ENCODE results near the gene C6orf52. TPM values are rescaled to one million over a fixed set of nuclear protein-coding genes. Genes with fewer than 3 reads are reported as not detected.

C6orf52 gene
- polyA plus RNA-seq, 1 of the 3 experiments (the other 2 are of a cell fraction) = 1.4 TPM

DNA sequence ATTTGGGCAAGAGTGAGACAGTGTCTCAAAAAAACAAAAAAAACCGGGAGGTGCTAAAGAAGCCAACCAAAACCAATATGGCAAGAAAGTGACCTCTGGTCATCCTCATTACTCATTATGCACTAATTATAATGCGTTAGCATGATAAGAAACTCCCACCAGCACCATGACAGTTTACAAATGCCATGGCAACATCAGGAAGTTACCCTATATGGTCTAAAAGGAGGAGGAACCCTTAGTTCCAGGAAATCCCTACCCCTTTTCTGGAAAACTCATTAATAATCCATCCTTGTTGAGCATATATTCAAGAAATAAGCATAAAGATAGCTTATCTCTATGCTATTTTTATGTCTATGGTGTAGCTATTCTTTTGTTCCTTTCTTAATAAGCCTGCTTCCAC, 31.7 kb downstream of the C6orf52 start:
- H3K4me2 ChIP-seq = no peak overlapping the region
- ChIA-PET POLR2A (no interaction called here), CTCF (no interaction called here)
- no peaks in the 10 kb centered on the region for H3K79me2 ChIP-seq (ENCODE audit: insufficient read depth)
- no peaks in the 10 kb centered on the region for H4K20me1 ChIP-seq (ENCODE audit: insufficient read depth)
- no peaks in the 10 kb centered on the region for H3K36me3 ChIP-seq (replicated peaks in 1 of 2; ENCODE audit: control insufficient read depth in 1 of 2, insufficient read depth in 2 of 2, low read length in 1 of 2)
- no peak overlapping the region for H3K9ac ChIP-seq
- peaks cover 0 to 4% of the 10 kb centered on the region in 2 experiments; a peak in 1 of 4 replicates for H3K4me1 ChIP-seq (ENCODE audit: control insufficient read depth in 1 of 2, insufficient read depth in 2 of 2, low read depth in 1 of 2, low read length in 1 of 2)
- H2AFZ ChIP-seq (ENCODE audit: low read depth) = no peak overlapping the region
- H3K9me3 ChIP-seq = no peaks in the 10 kb centered on the region
- DNase-seq = no peak
- H3F3A ChIP-seq (replicated peaks; ENCODE audit: insufficient read depth) = no peaks in the 10 kb centered on the region
- TF ChIP-seq TEAD4 (IDR thresholded peaks at IDR 0.05; ENCODE audit: borderline replicate concordance, insufficient read depth) = no peak
- TF ChIP-seq FOSL2 (IDR thresholded peaks at IDR 0.05; ENCODE audit: borderline replicate concordance, low read depth) = no peak
- TF ChIP-seq MXI1 (IDR thresholded peaks at IDR 0.05; ENCODE audit: low read depth, low read length) = no peak
- no peak for TF ChIP-seq REST (IDR thresholded peaks at IDR 0.05; ENCODE audit: low read depth, low read length)
- TF ChIP-seq TCF12 (IDR thresholded peaks at IDR 0.05) = no peak
- no peak for TF ChIP-seq RAD21 (IDR thresholded peaks at IDR 0.05; ENCODE audit: low read length)
- no peak for TF ChIP-seq MEF2A (IDR thresholded peaks at IDR 0.05; ENCODE audit: borderline replicate concordance, low read depth)
- TF ChIP-seq, protein P1, sequence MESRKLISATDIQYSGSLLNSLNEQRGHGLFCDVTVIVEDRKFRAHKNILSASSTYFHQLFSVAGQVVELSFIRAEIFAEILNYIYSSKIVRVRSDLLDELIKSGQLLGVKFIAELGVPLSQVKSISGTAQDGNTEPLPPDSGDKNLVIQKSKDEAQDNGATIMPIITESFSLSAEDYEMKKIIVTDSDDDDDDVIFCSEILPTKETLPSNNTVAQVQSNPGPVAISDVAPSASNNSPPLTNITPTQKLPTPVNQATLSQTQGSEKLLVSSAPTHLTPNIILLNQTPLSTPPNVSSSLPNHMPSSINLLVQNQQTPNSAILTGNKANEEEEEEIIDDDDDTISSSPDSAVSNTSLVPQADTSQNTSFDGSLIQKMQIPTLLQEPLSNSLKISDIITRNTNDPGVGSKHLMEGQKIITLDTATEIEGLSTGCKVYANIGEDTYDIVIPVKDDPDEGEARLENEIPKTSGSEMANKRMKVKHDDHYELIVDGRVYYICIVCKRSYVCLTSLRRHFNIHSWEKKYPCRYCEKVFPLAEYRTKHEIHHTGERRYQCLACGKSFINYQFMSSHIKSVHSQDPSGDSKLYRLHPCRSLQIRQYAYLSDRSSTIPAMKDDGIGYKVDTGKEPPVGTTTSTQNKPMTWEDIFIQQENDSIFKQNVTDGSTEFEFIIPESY (IDR thresholded peaks at IDR 0.05; ENCODE audit: borderline replicate concordance, low read depth) = no peak
- TF ChIP-seq, protein P2, sequence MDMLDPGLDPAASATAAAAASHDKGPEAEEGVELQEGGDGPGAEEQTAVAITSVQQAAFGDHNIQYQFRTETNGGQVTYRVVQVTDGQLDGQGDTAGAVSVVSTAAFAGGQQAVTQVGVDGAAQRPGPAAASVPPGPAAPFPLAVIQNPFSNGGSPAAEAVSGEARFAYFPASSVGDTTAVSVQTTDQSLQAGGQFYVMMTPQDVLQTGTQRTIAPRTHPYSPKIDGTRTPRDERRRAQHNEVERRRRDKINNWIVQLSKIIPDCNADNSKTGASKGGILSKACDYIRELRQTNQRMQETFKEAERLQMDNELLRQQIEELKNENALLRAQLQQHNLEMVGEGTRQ (IDR thresholded peaks at IDR 0.05; ENCODE audit: borderline replicate concordance, low read depth, low read length) = no peak
- no peak overlapping the region for H3K27ac ChIP-seq (ENCODE audit: low read depth in 2 of 2, low read length in 1 of 2)
- H3K4me3 ChIP-seq (ENCODE audit: low read depth in 2 of 2, low read length in 1 of 2) = no peak overlapping the region
- H3K27me3 ChIP-seq (ENCODE audit: insufficient read depth) = no peaks in the 10 kb centered on the region
- H3K9me2 ChIP-seq = no peaks in the 10 kb centered on the region
- 52% methylated on average over 2 of the region's 2 CpGs for WGBS (ENCODE audit: low lambda C conversion rate)

- no peaks in the 10 kb centered on the region for H3K9me2 ChIP-seq
- no peaks in the 10 kb centered on the region for H3F3A ChIP-seq (replicated peaks; ENCODE audit: insufficient read depth)
- H3K36me3 ChIP-seq (replicated peaks in 1 of 2; ENCODE audit: control insufficient read depth in 1 of 2, insufficient read depth in 2 of 2, low read length in 1 of 2) = no peaks in the 10 kb centered on the region
- DNase-seq = no peak
- H2AFZ ChIP-seq (ENCODE audit: low read depth) = no peak overlapping the region
- H3K4me2 ChIP-seq = no peak overlapping the region
- H3K9me3 ChIP-seq = no peaks in the 10 kb centered on the region
- CTCF ChIA-PET = no interaction called here
- H3K4me3 ChIP-seq (ENCODE audit: low read depth in 2 of 2, low read length in 1 of 2) = no peak overlapping the region
- no peaks in the 10 kb centered on the region for H3K79me2 ChIP-seq (ENCODE audit: insufficient read depth)
- H4K20me1 ChIP-seq (ENCODE audit: insufficient read depth) = no peaks in the 10 kb centered on the region
- no peak overlapping the region for H3K9ac ChIP-seq
- H3K4me1 ChIP-seq (ENCODE audit: control insufficient read depth in 1 of 2, insufficient read depth in 2 of 2, low read depth in 1 of 2, low read length in 1 of 2) = peaks cover 0 to 4% of the 10 kb centered on the region in 2 experiments; a peak in 1 of 4 replicates
- WGBS (ENCODE audit: low lambda C conversion rate) = 83% methylated on average over 8 of the region's 8 CpGs
- POLR2A ChIA-PET = interaction anchor here (1.0 kb wide), 1 partner anchor 58 kb away, joined by 3 read pairs; no protein-coding TSS in a partner anchor
- H3K27me3 ChIP-seq (ENCODE audit: insufficient read depth) = no peaks in the 10 kb centered on the region
- H3K27ac ChIP-seq (ENCODE audit: low read depth in 2 of 2, low read length in 1 of 2) = no peak overlapping the region
- TF ChIP-seq GATA2 (CRISPR knock-in tag; IDR thresholded peaks at IDR 0.05) (no peak), TAF1 (IDR thresholded peaks at IDR 0.05; ENCODE audit: borderline replicate concordance, low read depth, low read length) (no peak), USF1 (IDR thresholded peaks at IDR 0.05; ENCODE audit: borderline replicate concordance, low read depth) (no peak), FOXM1 (IDR thresholded peaks at IDR 0.05; ENCODE audit: low read depth) (no peak), ELF1 (IDR thresholded peaks at IDR 0.05) (no peak), NRF1 (IDR thresholded peaks at IDR 0.05; ENCODE audit: low read depth, low read length) (no peak), CHD2 (IDR thresholded peaks at IDR 0.05; ENCODE audit: low read length, partially characterized antibody) (no peak), EZH2phosphoT487 (IDR thresholded peaks at IDR 0.05; ENCODE audit: borderline replicate concordance, low read depth) (no peak), FOXJ3 (CRISPR knock-in tag; IDR thresholded peaks at IDR 0.05) (no peak)
- TF ChIP-seq, protein P3, sequence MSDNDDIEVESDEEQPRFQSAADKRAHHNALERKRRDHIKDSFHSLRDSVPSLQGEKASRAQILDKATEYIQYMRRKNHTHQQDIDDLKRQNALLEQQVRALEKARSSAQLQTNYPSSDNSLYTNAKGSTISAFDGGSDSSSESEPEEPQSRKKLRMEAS (IDR thresholded peaks at IDR 0.05; ENCODE audit: low read depth) = no peak
- TF ChIP-seq, protein P1 (IDR thresholded peaks at IDR 0.05; ENCODE audit: borderline replicate concordance, low read depth) = no peak
These were observed 32.2 kb downstream of the C6orf52 start for GRCh38 chr6:10662207-10662606.
